HFF-Myc (cell line): ENCODE measurements around the gene RAD51B.

ENCODE experiments used
- DNase-seq: peaks from one replicate; pipeline ENCODE4 v3.0.0-alpha.2; 2011; ENCODE audit warnings: low read depth; ENCODE audit errors: extremely low read depth
- H3K4me3 ChIP-seq: replicated peaks from 2 replicates; pipeline ENCODE4 v1.5.1; 2011; ENCODE audit warnings: low read depth, mild to moderate bottlenecking, control low read depth, low read length
- TF ChIP-seq, protein P1 (sequence below): IDR thresholded peaks from 2 replicates; pipeline ENCODE4 v1.5.1; 2012; ENCODE audit warnings: mild to moderate bottlenecking, low read depth, low read length, control low read depth; ENCODE audit errors: missing control alignments

Gene RAD51B

GRCh38 chr14:68316078-68316868, 496.7 kb downstream of the RAD51B start:
- TF ChIP-seq, protein P1, sequence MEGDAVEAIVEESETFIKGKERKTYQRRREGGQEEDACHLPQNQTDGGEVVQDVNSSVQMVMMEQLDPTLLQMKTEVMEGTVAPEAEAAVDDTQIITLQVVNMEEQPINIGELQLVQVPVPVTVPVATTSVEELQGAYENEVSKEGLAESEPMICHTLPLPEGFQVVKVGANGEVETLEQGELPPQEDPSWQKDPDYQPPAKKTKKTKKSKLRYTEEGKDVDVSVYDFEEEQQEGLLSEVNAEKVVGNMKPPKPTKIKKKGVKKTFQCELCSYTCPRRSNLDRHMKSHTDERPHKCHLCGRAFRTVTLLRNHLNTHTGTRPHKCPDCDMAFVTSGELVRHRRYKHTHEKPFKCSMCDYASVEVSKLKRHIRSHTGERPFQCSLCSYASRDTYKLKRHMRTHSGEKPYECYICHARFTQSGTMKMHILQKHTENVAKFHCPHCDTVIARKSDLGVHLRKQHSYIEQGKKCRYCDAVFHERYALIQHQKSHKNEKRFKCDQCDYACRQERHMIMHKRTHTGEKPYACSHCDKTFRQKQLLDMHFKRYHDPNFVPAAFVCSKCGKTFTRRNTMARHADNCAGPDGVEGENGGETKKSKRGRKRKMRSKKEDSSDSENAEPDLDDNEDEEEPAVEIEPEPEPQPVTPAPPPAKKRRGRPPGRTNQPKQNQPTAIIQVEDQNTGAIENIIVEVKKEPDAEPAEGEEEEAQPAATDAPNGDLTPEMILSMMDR, result no peak
- DNase-seq, result no peak
- no peak overlapping the region for H3K4me3 ChIP-seq

DNA sequence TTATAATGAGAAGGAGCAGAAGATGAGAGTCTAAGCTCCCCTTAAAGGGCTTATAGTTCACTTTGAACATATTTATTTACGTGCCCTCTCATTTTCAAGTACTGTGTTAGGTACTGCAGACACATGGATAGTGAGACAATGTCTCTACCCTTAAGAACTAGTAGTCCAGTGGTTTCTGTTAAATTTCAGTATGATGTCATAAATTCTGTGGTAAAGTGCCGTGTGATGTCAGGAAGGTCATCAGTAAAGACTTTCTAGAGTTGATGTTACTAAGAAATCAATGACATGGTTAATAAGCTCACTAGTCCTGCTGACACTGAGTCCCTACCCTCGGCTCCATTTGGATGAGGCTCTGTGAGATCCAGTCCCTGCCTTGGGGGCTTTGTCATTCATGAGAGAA, 497.7 kb downstream of the RAD51B start:
- TF ChIP-seq, protein P1, result no peak
- no peak for DNase-seq
- H3K4me3 ChIP-seq, result no peak overlapping the region

- H3K4me3 ChIP-seq, result no peak overlapping the region
- DNase-seq, result no peak
Measured at GRCh38 chr14:68318828-68319227, 499.2 kb downstream of the RAD51B start.

GRCh38 chr14:68320495-68320894, 500.9 kb downstream of the RAD51B start:
- TF ChIP-seq, protein P1, result no peak
- no peak for DNase-seq
- no peak overlapping the region for H3K4me3 ChIP-seq

More at GRCh38 chr14:68318828-68319227, 499.2 kb downstream of the RAD51B start:
- TF ChIP-seq, protein P1, result no peak

GRCh38 chr14:68322940-68323620, 503.5 kb downstream of the RAD51B start:
- no peak for DNase-seq
- no peak overlapping the region for H3K4me3 ChIP-seq
- TF ChIP-seq, protein P1, result no peak

DNA sequence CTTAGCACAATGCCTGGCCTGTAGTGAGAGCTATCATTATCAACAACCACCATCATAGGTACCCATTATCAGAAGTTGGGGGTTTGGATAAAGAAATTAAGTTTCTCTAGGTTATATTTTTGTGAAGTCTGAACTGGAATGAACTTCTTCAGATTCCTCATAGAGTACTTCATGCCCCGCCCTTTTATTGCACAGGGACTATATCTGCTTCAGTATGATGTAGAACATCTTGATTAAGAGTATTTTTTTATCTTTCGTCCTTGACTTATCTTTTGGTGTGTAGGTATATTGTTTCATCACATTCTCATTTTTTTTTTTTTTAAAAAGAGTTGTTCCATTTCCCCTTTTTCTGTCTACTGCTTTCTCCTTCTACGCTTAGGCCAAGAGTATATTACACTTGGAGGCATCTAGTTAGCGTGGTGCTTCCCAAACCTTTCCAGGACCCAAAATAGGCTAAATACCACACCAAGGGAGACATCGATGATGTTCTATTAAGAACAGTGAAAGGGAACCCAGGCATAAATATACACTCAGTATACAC, 505.8 kb downstream of the RAD51B start:
- TF ChIP-seq, protein P1, result no peak
- DNase-seq, result no peak
- H3K4me3 ChIP-seq, result no peak overlapping the region
